GM12873 (cell line): Measurements from ENCODE around the gene XPNPEP1.

Source experiments
- TF ChIP-seq, protein P1 (sequence below): IDR thresholded peaks from 2 replicates; pipeline ENCODE4 v1.5.1; 2012; ENCODE audit warnings: low read depth, mild to moderate bottlenecking, moderate library complexity, low read length, control low read depth; ENCODE audit not compliant: insufficient read depth; ENCODE audit errors: missing control alignments

The XPNPEP1 gene

DNA sequence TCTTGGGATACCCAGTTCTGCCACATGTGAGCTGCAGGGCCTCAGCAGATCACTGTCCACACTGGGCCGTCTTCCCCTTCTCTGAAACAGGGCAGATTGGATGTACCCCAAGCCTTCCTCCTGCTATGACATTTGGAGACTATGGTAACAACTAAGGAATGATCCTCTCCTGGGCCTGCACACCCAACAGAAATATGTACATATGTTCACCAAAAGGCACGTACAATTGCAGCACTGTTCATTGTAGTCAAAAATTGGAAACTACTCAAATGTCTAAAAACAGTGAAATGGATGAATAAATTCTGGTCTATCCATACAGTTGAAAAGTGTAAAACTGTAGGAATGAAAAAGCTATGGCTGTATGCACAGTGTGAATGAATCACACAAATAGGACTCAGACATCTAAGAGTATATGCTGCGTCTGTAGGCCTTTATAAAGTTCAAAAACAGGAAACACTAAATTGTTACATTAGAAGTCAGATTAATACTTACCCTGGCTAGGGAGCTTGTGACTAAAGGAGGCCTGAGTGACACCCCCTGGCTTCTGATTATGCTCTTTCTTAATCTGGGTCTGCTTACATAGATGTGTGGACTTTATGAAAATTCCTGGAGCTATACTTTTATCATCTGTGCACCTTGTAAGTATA, 16.1 kb upstream of the XPNPEP1 start:
- TF ChIP-seq, protein P1, sequence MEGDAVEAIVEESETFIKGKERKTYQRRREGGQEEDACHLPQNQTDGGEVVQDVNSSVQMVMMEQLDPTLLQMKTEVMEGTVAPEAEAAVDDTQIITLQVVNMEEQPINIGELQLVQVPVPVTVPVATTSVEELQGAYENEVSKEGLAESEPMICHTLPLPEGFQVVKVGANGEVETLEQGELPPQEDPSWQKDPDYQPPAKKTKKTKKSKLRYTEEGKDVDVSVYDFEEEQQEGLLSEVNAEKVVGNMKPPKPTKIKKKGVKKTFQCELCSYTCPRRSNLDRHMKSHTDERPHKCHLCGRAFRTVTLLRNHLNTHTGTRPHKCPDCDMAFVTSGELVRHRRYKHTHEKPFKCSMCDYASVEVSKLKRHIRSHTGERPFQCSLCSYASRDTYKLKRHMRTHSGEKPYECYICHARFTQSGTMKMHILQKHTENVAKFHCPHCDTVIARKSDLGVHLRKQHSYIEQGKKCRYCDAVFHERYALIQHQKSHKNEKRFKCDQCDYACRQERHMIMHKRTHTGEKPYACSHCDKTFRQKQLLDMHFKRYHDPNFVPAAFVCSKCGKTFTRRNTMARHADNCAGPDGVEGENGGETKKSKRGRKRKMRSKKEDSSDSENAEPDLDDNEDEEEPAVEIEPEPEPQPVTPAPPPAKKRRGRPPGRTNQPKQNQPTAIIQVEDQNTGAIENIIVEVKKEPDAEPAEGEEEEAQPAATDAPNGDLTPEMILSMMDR, result no peak

DNA sequence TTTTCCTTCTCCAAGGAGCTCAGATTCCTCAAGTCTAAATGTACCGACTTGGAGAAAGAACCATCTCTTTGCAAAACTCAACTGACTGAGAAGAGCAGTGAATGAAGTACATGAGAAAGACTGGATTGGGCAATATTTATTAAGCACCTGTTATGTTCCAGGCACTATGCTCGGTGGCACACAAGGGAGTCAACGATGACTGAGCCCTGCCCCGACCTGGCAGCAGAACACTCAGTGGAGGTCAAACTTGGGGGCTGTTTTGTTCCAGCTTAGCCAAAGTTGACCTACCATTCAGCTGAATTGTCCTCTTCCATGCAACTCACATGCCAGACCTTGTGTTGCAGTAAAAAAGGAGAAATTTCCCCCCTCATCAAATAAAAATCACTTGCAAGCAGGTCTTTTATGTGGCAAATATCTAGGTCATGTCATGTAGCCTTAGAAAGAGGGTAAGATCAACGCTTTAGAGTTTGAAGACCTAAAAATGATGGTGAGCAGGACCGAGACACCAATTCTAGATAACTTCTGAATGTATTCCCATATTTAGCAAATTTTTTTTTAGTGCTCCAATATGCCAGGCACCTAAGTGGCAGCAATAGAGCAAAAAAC, 14.3 kb upstream of the XPNPEP1 start:
- TF ChIP-seq, protein P1, result no peak

DNA sequence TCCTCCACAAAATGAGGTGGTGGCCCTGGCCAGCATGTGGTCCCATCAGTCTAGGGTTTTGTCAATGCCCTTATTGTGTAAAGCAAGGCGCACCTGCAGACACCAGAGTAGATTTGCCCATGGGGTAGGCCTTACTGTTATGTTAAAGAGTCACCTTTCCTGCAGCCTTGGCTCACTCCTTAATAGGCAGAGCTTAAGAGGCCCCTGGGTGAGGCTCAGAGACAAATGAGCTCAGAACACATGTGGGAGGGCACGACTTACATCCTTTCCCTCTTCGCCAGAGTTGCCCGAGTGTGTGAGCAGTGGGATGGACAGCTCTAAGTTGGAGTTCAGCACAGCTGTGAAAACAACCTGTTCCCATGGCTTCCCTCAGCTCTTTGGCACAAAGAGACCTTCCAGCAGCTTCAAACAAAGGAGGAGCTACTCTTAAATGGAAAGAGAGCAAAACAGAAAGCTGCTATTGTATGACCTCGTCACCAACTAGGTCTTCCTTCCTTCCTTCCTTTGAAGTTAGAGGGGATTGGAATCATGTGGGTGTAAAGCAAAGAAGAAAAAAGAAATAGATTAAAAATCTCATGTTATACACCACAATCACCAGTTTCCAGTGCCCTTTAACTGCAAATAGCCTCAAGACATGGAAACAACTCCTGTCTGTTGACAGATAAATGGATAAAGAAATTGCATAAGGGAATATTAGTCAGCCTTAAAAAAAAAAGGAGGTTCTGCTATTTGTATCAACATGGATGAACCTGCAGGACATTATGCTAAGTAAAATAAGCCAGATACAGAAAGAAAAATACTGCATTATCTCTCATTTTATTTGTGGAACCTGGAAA, 11.9 kb upstream of the XPNPEP1 start:
- TF ChIP-seq, protein P1, result no peak

DNA sequence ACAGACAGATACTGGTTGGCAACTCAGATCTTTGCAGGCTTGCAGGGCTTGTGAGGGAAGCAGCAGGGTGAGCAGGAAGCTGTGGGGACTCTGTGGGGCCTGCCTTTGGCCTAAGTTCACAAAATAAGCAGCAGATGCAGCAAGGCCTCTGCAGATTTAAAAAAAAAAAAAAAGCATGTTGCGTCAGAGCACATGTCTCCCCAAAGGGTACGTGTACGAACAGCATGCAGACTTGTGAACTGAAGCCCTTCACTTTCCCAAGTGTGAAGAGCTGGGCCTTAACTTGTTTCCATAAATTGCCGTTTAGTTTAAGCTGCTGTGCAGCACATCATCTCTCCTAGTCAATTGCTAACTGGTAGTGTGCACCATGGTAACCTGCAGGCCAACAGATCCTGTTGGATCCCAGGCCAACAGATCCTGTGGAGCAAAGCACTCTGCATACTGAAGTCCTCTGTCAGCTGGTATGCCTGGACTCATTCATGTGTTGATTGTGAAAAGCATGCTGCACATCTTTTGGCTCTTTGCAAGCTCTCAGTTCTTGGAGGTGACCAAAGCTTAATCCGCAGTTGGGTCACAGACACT, 10.8 kb upstream of the XPNPEP1 start:
- TF ChIP-seq, protein P1, result no peak

DNA sequence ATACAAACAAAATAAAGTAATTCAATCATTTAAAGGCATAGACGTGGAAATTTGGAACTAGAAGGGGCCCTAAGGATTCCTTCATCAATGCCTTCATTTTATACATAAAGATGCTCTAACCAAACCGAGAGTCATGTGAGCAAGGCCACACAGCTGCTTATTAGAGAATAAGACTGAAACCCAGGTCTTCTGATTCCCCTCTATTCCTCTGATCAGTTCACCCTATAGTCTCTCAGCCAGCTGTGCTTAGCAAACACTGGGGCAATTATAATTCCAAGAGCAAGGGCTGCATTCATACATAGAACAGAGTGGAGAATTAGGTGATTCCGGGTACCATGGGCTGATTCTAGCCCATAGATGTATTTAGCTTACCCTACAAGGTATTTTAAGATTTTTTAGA, 9.7 kb upstream of the XPNPEP1 start:
- TF ChIP-seq, protein P1, result no peak

DNA sequence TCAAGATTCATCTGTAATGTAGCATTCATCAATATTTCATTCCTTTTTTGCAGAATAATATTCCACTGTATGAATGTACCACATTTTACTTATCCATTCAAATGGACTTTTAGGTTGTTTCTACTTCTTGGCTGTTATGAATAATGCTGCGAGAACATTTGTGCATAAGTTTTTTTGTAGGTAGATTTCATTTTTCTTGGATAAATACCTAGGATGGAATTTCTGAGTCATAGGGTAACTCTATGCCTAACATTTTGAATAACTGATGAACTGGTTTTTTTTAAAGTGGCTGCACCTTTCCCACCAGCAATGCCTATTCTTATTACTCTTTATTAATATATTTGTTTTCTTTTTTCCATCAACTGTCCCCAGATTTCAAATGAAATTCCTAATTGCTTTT, 9.1 kb upstream of the XPNPEP1 start:
- TF ChIP-seq, protein P1, result no peak

DNA sequence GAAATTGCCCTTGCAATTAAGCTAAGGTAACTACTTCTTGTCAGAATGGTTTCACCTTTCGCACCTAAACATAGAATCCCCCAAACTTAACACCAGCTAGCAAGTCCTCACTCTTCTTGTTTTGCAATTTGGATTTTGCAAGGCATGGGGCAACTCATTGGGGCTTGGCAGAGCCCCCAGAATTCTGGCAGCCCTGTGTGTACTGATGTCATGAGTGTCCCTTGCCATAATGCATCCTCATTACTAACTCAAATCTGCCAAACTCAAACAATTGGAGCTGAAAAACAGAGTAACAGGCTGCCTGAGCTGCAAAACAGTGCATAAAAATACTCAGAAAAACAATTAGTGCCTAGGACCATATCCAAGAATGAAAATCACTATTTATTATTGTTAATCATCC, 7.9 kb upstream of the XPNPEP1 start:
- TF ChIP-seq, protein P1, result no peak
